PC-3 (cell line): ENCODE results near the gene ARID4A. TPM values are rescaled to one million over a fixed set of nuclear protein-coding genes. Genes with fewer than 3 reads are reported as not detected.

ENCODE experiments used
- ATAC-seq: fragments of 200-7000 bp; cut with Tn5 transposase; 2 replicates; pipeline ENCODE4 v1.9.1; 2020; ENCODE audit warnings: mild to moderate bottlenecking, moderate library complexity
- BruUV-seq: library from RNA; stranded (reverse); fragments of 400-500 nt; replicated peaks from 2 replicates; lab custom pipeline; 2021; lab: Mats Ljungman, UMichigan
- CTCF ChIA-PET: fragments of 300-600 bp; sonication (Branson Sonifier 250); formaldehyde crosslinking; loops from one replicate; lab custom pipeline; 2022; ENCODE audit warnings: antibody characterized with exemption; lab: Charles Lee
- POLR2A ChIA-PET: fragments of 300-600 bp; sonication (Branson Sonifier 250); formaldehyde crosslinking; loops from one replicate; lab custom pipeline; 2022; ENCODE audit warnings: antibody characterized with exemption; ENCODE audit not compliant: unreplicated experiment; lab: Charles Lee
- DNase-seq: peaks from one replicate; pipeline ENCODE4 v3.0.0-alpha.2; 2015
- H2AFZ ChIP-seq: fragments of 300-600 bp; sonication (generic); 2 replicates; pipeline ENCODE4 v1.6.0; 2016; ENCODE audit warnings: antibody characterized with exemption, low read length
- H3F3A ChIP-seq: fragments of 300-600 bp; sonication (generic); one replicate; pipeline ENCODE4 v1.6.0; 2017; ENCODE audit warnings: antibody characterized with exemption, low read length, control low read depth, mild to moderate bottlenecking; ENCODE audit not compliant: unreplicated experiment
- H3K27ac ChIP-seq: fragments of 300-600 bp; sonication (generic); 2 replicates; pipeline ENCODE4 v1.5.1; 2016; ENCODE audit warnings: mild to moderate bottlenecking, low read length
- H3K27me3 ChIP-seq: fragments of 300-600 bp; sonication (generic); 2 replicates; pipeline ENCODE4 v1.6.1; 2016; ENCODE audit warnings: low read length, mixed read lengths
- H3K36me3 ChIP-seq: fragments of 300-600 bp; sonication (generic); 2 replicates; pipeline ENCODE4 v1.6.1; 2016; ENCODE audit warnings: low read depth, mixed run types, low read length, mixed read lengths
- H3K4me1 ChIP-seq: fragments of 300-600 bp; sonication (generic); 2 replicates; pipeline ENCODE4 v1.5.1; 2016; ENCODE audit warnings: low read length; ENCODE audit not compliant: insufficient read depth
- H3K4me2 ChIP-seq: fragments of 300-600 bp; sonication (generic); 2 replicates; pipeline ENCODE4 v1.6.0; 2016; ENCODE audit warnings: low read length
- H3K4me3 ChIP-seq: fragments of 300-600 bp; sonication (generic); 2 replicates; pipeline ENCODE4 v1.5.1; 2016; ENCODE audit warnings: mild to moderate bottlenecking, low read length, mixed read lengths
- H3K79me2 ChIP-seq: fragments of 300-600 bp; sonication (generic); 2 replicates; pipeline ENCODE4 v1.6.1; 2017; ENCODE audit warnings: low read length, mixed read lengths
- H3K9ac ChIP-seq: fragments of 300-600 bp; sonication (generic); 2 replicates; pipeline ENCODE4 v1.6.0; 2016; ENCODE audit warnings: mild to moderate bottlenecking, low read length
- H3K9me2 ChIP-seq: fragments of 300-600 bp; sonication (generic); replicated peaks from 2 replicates; pipeline ENCODE4 v1.6.1; 2016; ENCODE audit warnings: mixed run types, low read length, mixed read lengths
- H3K9me3 ChIP-seq: fragments of 300-600 bp; sonication (generic); 2 replicates; pipeline ENCODE4 v1.6.1; 2016; ENCODE audit warnings: low read length, mixed read lengths
- H4K20me1 ChIP-seq: fragments of 300-600 bp; sonication (generic); 2 replicates; pipeline ENCODE4 v1.6.1; 2016; ENCODE audit warnings: low read length, mixed read lengths
- CTCF ChIP-seq: fragments of 300-600 bp; sonication (generic); conservative IDR thresholded peaks from 2 replicates; pipeline ENCODE4 v1.5.1; 2017; ENCODE audit warnings: antibody characterized with exemption, low read depth, mild to moderate bottlenecking, low read length
- EZH2 ChIP-seq: fragments of 300-600 bp; sonication (generic); IDR thresholded peaks from one replicate; pipeline ENCODE4 v1.6.1; 2017; ENCODE audit warnings: antibody characterized with exemption, mild to moderate bottlenecking, low read length; ENCODE audit not compliant: unreplicated experiment
- EZH2phosphoT487 ChIP-seq: fragments of 300-600 bp; sonication (generic); IDR thresholded peaks from 2 replicates; pipeline ENCODE4 v1.6.1; 2018; ENCODE audit warnings: mild to moderate bottlenecking, antibody characterized with exemption, low read length, borderline replicate concordance
- intact Hi-C: fragments of 100-400 bp; cut with micrococcal nuclease; formaldehyde crosslinking; loops from 2 replicates; pipeline ENCODE4 v1.9.0; 2023
- total RNA-seq: library from RNA; depleted of rRNA; stranded (reverse); fragments of >200 nt; gene quantifications from 2 replicates; pipeline ENCODE4 v1.2.3, GENCODE V29; 2014

Gene ARID4A
- total RNA-seq, 1 experiment from 2014 or later, result 7.3 TPM

GRCh38 chr14:58305730-58306129 lies 7.4 kb downstream of the ARID4A start:
- peaks cover 33% of the 10 kb centered on the region; the same call in 1 of the 2 replicates for H3K36me3 ChIP-seq
- H3K4me1 ChIP-seq, result peaks cover 2% of the 10 kb centered on the region
- no peaks in the 10 kb centered on the region for H3K9me2 ChIP-seq
- no peaks in the 10 kb centered on the region for H3K27me3 ChIP-seq
- H3K79me2 ChIP-seq, result peaks cover 7% of the 10 kb centered on the region
- ATAC-seq (no peak), DNase-seq (no peak)
- no peaks in the 10 kb centered on the region for H4K20me1 ChIP-seq
- BruUV-seq, result no TSS peak
- ChIA-PET CTCF (no interaction called here), POLR2A (no interaction called here)
- no peak overlapping the region for H3K27ac ChIP-seq
- H3K9me3 ChIP-seq, result no peaks in the 10 kb centered on the region
- H3F3A ChIP-seq, result no peaks in the 10 kb centered on the region
- no peak overlapping the region for H3K9ac ChIP-seq
- intact Hi-C loops, result no loop called here
- no peak overlapping the region for H2AFZ ChIP-seq
- no peak overlapping the region for H3K4me3 ChIP-seq
- no peak overlapping the region for H3K4me2 ChIP-seq
- TF ChIP-seq EZH2 (no peak), CTCF (no peak), EZH2phosphoT487 (no peak)

DNA sequence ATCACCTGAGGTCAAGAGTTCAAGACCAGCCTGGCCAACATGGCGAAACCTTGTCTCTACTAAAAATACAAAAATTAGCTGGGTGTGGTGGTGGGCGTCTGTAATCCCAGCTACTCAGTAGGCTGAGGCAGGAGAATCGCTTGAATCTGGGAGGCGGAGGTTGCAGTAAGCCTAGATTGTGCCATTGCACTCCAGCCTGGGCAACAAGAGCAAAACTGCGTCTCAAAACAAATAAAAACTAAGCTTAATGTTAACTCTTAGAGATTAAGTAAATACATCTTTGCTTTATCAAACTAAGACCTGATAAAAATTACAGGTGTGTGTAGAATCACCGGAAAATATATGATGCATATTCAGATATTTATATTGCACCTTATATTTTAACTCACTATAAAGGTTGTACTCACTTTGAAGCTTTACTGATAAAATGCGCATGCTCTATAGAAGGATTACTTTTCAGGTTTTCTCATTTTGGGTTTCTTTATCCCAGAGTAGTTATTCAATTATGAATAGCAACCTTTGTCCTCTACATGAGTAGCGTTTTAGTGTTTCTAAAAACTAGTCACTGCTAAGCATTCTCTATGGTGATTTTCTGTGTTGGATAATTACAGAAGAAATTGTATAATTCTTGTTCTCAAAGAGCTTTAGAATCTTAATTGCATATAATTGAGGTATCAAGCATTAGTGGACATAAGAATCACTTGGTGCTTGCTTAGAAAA lies 9.4 kb downstream of the ARID4A start:
- CTCF ChIA-PET, result no interaction called here
- Histone ChIP-seq H3K4me3 (no peak overlapping the region), H4K20me1 (no peaks in the 10 kb centered on the region), H3K27me3 (no peaks in the 10 kb centered on the region), H3K9me3 (no peaks in the 10 kb centered on the region), H2AFZ (no peak overlapping the region), H3K4me1 (no peaks in the 10 kb centered on the region), H3F3A (no peaks in the 10 kb centered on the region), H3K79me2 (no peaks in the 10 kb centered on the region), H3K36me3 (peaks cover 26% of the 10 kb centered on the region; the same call in 1 of the 2 replicates), H3K9me2 (no peaks in the 10 kb centered on the region), H3K4me2 (no peak overlapping the region), H3K27ac (no peak overlapping the region), H3K9ac (no peak overlapping the region)
- TF ChIP-seq EZH2 (no peak), EZH2phosphoT487 (no peak), CTCF (no peak)
- ATAC-seq, result no peak
- no TSS peak for BruUV-seq
- POLR2A ChIA-PET, result no interaction called here
- intact Hi-C loops, result no loop called here
- DNase-seq, result no peak

GRCh38 chr14:58309086-58309485 lies 10.7 kb downstream of the ARID4A start:
- TF ChIP-seq EZH2 (no peak), CTCF (no peak)
- no peak overlapping the region for H3K27ac ChIP-seq
- H3K36me3 ChIP-seq, result peaks cover 22% of the 10 kb centered on the region; the same call in 1 of the 2 replicates
- H3F3A ChIP-seq, result no peaks in the 10 kb centered on the region
- H3K79me2 ChIP-seq, result no peaks in the 10 kb centered on the region
- H4K20me1 ChIP-seq, result no peaks in the 10 kb centered on the region
- H3K4me3 ChIP-seq, result no peak overlapping the region
- no peak overlapping the region for H3K9ac ChIP-seq
- ATAC-seq (no peak), DNase-seq (no peak)
- no peak overlapping the region for H3K4me2 ChIP-seq
- H3K9me2 ChIP-seq, result no peaks in the 10 kb centered on the region
- ChIA-PET CTCF (no interaction called here), POLR2A (no interaction called here)
- no TSS peak for BruUV-seq
- H3K9me3 ChIP-seq, result no peaks in the 10 kb centered on the region
- no peaks in the 10 kb centered on the region for H3K27me3 ChIP-seq
- no peak overlapping the region for H2AFZ ChIP-seq
- intact Hi-C loops, result no loop called here
- no peaks in the 10 kb centered on the region for H3K4me1 ChIP-seq
